ENCODE data around the gene ZNF23.

The ZNF23 gene

GRCh38 chr16:71467810-71468209 is 5.8 kb upstream of the ZNF23 start:
- ATAC-seq: peak in 1 of 2 donors; percentile 41

GRCh38 chr16:71464231-71464630 is 2.2 kb upstream of the ZNF23 start:
- no peak for ATAC-seq

- ATAC-seq: no peak
These were observed 1.1 kb downstream of the ZNF23 start for GRCh38 chr16:71460941-71461340.

- no peak for ATAC-seq
These were observed 1.8 kb downstream of the ZNF23 start for GRCh38 chr16:71460236-71460635.

GRCh38 chr16:71459510-71459909 is 2.5 kb downstream of the ZNF23 start:
- no peak for ATAC-seq

GRCh38 chr16:71456801-71457200 is 5.2 kb downstream of the ZNF23 start:
- ATAC-seq: no peak

GRCh38 chr16:71453036-71453435 is 9.0 kb downstream of the ZNF23 start:
- ATAC-seq: no peak

GRCh38 chr16:71449020-71449419 is 13.0 kb downstream of the ZNF23 start:
- no peak for ATAC-seq

GRCh38 chr16:71448274-71448866 is 13.7 kb downstream of the ZNF23 start:
- ATAC-seq: no peak

GRCh38 chr16:71443714-71444113 is 18.3 kb downstream of the ZNF23 start:
- no peak for ATAC-seq

GRCh38 chr16:71442051-71442440 is 20.0 kb downstream of the ZNF23 start, which contains the start of gene TLE7:
TLE7 (minus strand) TSS chr16:71442054; CDS start chr16:71433324, 8,730 bp downstream.
- ATAC-seq: no peak

GRCh38 chr16:71441348-71442050 is 20.5 kb downstream of the ZNF23 start:
- no peak for ATAC-seq

GRCh38 chr16:71440669-71441347 is 21.2 kb downstream of the ZNF23 start:
- ATAC-seq: no peak

GRCh38 chr16:71439523-71439922 is 22.5 kb downstream of the ZNF23 start:
- ATAC-seq: no peak

- no peak for ATAC-seq
These were observed 25.6 kb downstream of the ZNF23 start for GRCh38 chr16:71436473-71436872.

GRCh38 chr16:71432906-71433305 is 29.1 kb downstream of the ZNF23 start:
- no peak for ATAC-seq

GRCh38 chr16:71431991-71432390 is 30.1 kb downstream of the ZNF23 start:
- no peak for ATAC-seq

- no peak for ATAC-seq
These were observed 30.9 kb downstream of the ZNF23 start for GRCh38 chr16:71431176-71431575.

- ATAC-seq: no peak
These were observed 31.3 kb downstream of the ZNF23 start for GRCh38 chr16:71430744-71431143.

- no peak for ATAC-seq
These were observed 32.5 kb downstream of the ZNF23 start for GRCh38 chr16:71429581-71429980.

- ATAC-seq: no peak
These were observed 33.2 kb downstream of the ZNF23 start for GRCh38 chr16:71428883-71429282.

- ATAC-seq: no peak
These were observed 33.7 kb downstream of the ZNF23 start for GRCh38 chr16:71428385-71428784.

- peak in 1 of 2 donors; percentile 5 for ATAC-seq
These were observed 35.0 kb downstream of the ZNF23 start for GRCh38 chr16:71426880-71427615.
